Measurements from ENCODE around the gene MIDN.

- TF ChIP-seq POLR2A (IDR thresholded peaks at IDR 0.05) (no peak), CTCF (IDR thresholded peaks at IDR 0.05) (peak in 2 of 6 experiments; percentile 21 to 35)
Observed at GRCh38 chr19:1211494-1212234, 36.7 kb upstream of the MIDN start.
